Eye (tissue), 1 donor: Measurements from ENCODE around the gene ELP4.
"Not testable (repeated sequence)": the region's sequence is repeated elsewhere in the genome, so short reads cannot be mapped to it uniquely, and the experiment has no call there.

Experiments
- DNase-seq: peaks from one replicate; pipeline ENCODE4 v3.0.0-alpha.2; 2015

Gene ELP4

DNA sequence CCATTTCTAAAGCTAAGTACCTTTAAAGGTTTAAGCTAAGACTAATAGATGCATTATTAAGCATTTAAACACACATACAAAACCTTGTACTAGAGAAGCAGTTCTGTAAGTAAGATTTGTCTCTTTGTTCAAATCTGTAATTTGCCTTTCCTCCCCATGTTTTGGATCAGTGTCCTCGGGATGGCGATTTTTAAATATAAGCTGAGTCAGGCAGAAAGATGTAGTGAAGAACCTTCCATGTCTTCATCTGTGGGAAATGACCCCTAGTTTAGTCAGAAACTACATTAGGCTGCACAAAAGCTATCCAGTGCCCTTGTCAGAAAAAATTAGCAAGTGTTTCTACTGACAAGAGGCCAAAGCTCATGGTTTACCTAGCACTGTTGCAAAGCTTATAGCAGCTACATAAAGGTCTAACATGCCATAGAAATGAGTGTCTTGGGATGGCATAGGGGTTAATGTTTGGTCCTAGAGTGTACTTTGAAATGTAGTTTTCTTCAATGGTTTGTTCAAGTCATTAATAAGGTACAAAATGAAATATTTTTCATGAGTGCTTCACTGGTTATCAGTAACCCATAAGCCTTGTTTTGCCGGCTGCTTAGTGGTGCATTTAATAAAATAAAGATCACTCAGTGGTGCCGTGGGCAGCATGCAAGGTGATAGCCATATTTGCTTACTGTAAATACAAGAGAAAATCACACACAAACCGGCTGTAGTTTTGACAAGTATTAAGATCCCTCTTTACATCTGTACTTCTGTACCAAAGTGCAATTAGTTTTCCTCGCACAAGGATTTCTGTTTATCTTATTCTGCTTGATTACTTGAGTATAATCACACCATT lies 139.8 kb downstream of the ELP4 start:
- DNase-seq: peak; percentile 91

DNA sequence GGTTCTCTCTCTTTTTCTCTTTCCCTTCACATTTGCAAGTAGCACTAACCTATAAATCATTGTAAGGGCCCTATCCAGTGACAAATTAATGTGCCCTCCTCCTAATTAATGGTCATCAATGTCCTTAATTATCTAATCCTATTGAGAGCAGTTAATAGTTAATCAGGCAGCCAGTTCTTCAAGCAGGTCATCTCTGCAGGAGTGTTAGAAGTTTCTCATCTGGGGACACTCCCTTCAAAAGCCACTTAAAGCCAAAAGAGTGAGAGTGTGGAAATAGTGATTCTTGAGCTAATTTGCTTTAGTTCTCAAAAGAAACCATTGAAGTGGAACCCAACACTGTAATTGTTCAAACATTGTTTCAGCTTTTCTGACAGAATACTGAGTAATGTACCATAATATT lies 141.6 kb downstream of the ELP4 start:
- DNase-seq: peak; percentile 40

GRCh38 chr11:31651822-31652221 lies 142.3 kb downstream of the ELP4 start:
- DNase-seq: no peak

GRCh38 chr11:31652528-31652927 lies 143.0 kb downstream of the ELP4 start:
- DNase-seq: no peak

DNA sequence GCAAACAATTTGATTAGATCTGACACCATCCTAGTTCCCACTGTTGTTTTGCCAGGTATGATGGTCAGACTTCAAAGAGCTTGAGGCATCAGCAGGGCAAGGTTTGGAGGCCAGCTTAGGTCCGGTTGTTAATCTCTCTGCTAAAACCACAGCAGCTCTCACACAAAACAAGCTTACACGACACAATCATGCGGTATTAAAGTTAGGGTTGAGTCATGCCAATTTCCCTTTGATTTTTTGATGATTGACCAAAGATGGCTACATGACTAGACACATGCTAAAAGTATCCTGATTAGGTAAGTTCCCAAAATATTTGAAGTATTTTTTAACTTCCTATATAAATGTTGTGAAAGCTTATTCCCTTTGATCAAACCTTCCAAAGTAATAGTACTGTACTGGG lies 145.9 kb downstream of the ELP4 start:
- peak; percentile 59 for DNase-seq

DNA sequence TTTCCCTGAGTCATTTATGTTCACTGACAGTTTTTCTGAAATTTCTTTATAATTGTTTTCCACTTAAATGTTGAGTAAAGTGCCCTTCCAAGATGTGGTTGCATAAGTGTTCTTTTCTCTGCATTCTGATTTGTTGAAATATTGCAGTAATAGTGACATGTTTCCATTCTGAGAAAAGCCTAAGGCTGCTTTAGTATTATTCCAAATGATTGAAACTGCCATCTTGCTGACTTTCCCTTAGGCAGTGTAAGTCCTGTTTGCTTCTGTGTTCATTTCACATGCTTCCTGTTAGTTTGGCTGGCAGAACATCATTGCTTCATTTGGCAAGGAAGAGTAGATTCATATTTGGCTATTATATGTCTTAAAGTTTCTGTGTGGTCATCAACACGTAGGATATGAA lies 146.5 kb downstream of the ELP4 start:
- peak; percentile 53 for DNase-seq

GRCh38 chr11:31657091-31657490 lies 147.5 kb downstream of the ELP4 start:
- DNase-seq: no peak

GRCh38 chr11:31664129-31664528 lies 154.6 kb downstream of the ELP4 start:
- peak; percentile 87 for DNase-seq

DNA sequence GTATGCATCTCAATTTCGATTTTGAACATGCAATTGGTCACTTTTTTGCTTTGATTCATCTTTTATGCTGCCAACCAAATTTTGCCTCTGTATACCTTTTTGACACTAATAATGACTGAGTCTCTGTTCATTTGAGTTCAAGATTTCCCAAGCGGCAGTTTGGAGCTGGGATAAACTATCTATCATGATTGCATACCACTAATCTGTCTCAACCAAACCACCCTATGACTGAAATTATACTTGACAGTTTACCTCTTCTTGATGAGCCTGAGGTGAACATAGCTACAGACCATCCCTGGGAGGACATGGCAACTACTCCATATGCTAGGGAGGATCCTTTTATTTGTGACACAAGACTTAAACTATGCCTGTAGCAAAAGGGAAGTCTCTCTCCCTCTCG lies 155.4 kb downstream of the ELP4 start:
- peak; percentile 71 for DNase-seq

DNA sequence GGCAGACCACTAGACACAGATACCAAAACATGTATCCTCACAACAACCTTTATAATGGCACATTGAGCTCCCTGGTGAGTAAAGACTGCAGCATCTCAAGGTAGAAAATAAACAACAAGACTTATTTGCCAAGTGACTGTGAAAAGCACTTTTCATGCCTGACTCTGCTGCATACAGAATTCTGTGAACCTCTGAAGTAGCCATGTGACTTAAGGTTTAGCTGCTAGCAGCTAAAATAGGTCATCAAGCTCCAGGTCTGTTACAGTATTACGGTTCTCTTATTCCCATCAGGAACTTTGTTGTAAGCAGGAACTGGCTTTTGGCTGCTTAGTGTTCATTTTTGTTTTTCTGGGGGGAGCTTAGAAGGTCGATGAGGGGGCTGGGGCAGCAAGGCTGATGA lies 162.1 kb downstream of the ELP4 start:
- no peak for DNase-seq

- DNase-seq: not testable (repeated sequence)
Observed at GRCh38 chr11:31673108-31673507, 163.5 kb downstream of the ELP4 start.

DNA sequence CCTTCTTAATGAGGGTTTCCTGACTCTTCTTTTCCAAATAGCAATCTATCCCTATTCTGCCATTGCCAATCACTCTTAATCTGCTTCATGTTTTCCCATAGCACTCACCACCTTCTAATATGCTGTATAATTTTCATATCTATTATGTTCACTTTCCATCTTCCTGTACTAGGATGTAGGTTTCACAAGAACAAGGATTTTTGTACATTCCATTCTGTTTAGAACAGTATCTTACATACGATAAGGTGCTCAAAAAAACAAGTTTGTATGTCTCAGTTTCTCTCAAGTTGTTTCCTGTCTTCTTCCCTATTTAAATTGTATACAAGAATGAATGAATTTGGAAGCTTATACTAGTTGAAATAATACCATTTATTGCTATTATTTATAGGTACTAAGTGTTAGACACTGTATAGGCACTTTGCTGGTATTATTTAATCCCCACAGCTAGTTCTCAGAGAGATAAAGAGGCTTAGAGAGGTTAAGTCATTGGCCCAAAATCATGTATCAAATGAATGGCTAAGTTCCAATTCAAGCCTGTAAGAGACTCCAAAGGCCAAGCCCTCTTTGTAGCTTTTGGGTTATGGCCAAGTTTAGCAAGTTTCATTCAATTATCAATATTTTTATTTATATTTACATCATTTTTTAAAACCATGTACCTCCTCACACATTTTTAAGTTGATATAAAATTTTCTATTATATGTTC lies 166.9 kb downstream of the ELP4 start:
- DNase-seq: no peak

GRCh38 chr11:31680770-31681169 lies 171.2 kb downstream of the ELP4 start:
- DNase-seq: no peak

GRCh38 chr11:31687256-31687655 lies 177.7 kb downstream of the ELP4 start:
- no peak for DNase-seq

- no peak for DNase-seq
Observed at GRCh38 chr11:31687861-31688260, 178.3 kb downstream of the ELP4 start.

DNA sequence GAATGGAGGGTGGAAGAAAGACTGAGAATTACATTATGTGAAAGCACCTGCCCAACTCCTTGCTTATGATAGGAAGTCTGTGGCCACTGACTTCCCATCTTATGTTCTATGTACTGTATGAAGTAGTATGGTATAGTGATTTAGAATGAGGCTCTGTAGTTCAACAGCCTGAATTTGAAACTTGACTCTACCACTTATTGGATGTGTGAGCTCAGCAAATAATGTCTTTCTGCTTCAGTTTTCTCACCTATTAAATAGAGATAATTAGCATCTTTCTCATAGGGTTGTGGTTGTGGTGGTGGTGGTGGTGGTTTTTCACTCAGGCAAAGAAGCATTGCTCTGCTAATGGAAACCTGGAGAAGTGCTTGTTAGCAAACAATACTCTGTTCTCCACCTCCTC lies 180.0 kb downstream of the ELP4 start:
- DNase-seq: no peak

GRCh38 chr11:31690041-31690440 lies 180.5 kb downstream of the ELP4 start:
- DNase-seq: no peak

DNA sequence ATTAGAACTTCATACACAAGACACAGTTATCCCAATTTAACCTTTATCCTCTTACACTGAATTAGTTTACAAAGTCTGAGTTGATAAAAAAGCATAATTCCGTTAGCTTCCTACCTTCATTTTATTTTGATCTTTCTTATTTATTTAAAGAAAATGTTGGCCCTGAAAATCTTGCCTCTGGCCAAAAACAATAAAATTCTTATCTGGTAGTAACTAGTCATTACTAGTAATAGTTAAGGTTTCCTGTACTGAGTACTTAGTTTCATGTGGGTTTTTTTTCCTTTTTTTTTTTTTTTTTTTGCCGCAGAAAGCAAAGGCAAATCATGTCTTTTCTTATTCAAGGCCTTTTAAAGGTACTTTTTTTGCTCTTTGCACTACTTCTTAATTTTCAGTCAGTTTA lies 180.9 kb downstream of the ELP4 start:
- no peak for DNase-seq

GRCh38 chr11:31692466-31692865 lies 182.9 kb downstream of the ELP4 start:
- no peak for DNase-seq

DNA sequence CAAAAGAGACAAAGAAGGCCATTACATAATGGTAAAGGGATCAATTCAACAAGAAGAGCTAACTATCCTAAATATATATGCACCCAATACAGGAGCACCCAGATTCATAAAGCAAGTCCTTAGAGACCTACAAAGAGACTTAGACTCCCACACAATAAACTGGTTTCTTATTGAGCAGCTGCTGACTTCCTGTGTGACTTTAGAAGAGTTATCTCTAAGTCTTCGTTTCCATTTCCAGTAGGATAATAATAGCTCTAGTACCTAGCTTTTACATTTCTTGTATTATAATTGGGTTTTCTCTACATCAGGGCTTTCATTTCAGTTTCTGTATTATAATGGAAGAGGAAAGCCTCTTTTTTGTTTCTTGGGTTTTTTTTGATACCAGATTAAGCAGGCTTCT lies 187.5 kb downstream of the ELP4 start:
- not testable (repeated sequence) for DNase-seq

DNA sequence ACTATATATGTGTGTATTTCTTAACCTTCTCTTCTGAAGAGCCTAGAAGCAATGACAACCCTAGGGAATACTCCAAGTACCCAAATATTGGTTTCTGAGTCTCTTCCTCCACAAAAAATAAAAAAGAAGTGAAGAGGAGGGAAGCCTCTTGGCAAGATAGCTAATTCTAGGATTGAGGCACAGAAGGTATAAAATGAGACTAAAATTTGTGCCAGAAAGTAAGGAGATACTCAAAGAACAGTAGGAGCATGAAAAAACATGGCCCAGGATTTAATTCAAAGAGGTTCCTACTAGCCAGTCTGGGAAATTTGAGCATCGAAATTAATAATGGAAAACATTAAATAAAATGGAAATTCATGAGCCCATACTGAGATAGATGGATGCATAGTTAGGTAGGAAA lies 189.5 kb downstream of the ELP4 start:
- no peak for DNase-seq

DNA sequence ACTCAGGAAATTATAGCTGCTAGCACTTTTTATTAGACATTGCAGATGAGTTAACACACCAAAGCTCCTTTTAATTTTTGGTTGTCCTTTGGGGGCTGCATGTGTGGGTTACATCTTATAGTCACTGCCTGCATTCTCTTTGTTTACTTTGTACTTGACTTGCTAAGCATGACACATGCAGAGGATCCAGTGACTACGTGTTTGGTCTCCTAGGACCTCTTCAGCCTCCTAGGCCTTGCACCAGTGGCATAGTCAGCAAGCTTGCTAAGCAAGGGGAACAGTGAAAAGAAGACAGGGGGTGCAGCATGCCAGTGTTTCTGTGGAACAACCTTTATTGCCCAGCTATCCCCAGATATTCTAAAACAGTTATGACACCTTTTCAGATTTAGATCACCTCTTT lies 193.4 kb downstream of the ELP4 start:
- DNase-seq: no peak

DNA sequence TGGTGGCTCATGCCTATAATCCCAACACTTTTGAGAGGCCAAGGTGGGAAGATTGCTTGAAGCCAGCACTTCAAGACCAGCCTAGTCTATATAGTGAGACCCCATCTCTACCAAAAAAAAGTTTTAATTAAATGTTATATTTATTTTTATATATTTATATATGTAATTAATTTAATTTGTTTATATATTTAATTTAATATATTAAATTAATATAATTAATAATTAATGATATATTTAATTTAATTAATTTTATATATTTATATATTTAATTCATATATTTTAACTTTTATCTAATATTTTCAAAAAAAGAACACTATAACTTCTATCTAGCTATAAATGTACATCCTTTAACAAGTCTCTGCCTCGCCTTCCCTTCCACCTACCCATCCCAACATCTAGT lies 196.8 kb downstream of the ELP4 start:
- no peak for DNase-seq

DNA sequence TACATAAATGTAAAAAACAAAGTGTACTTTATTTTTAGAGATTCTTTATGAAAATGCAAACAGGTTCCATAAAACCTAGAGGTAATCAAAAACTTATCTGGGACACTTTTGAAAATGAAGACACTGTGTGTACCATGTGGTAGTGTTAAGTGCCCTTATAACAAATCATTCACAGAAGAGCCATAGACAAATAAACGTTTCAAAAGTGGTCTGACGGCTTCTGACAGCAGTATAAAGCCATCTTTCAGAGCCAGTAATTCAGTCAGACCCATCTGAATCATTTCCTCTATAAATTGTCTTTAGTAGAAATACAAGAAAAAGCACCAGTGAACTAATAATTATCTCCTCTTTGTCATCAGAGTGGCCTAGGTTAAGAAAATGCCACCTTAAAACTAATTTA lies 201.6 kb downstream of the ELP4 start:
- no peak for DNase-seq

- no peak for DNase-seq
Observed at GRCh38 chr11:31712851-31713250, 203.3 kb downstream of the ELP4 start.
